Endodermal cell (in vitro differentiated cells): ENCODE measurements around the gene HYKK. TPM values are rescaled to one million over a fixed set of nuclear protein-coding genes. Genes with fewer than 3 reads are reported as not detected.

ENCODE experiments used
- DNase-seq: peaks from one replicate; pipeline ENCODE4 v3.0.0-alpha.2; 2017
- H3K27ac ChIP-seq: 2 replicates; pipeline ENCODE4 v1.5.1; 2013; ENCODE audit warnings: mild to moderate bottlenecking, low read depth, low read length, moderate library complexity
- H3K27me3 ChIP-seq: 2 replicates; pipeline ENCODE4 v1.6.1; 2013; ENCODE audit warnings: mild to moderate bottlenecking, low read length, moderate library complexity; ENCODE audit not compliant: insufficient read depth, control insufficient read depth, poor library complexity, severe bottlenecking
- H3K36me3 ChIP-seq: 2 replicates; pipeline ENCODE4 v1.7.0; 2013; ENCODE audit warnings: mild to moderate bottlenecking, low read length, moderate library complexity; ENCODE audit not compliant: control insufficient read depth, insufficient read depth
- H3K4me1 ChIP-seq: one replicate; pipeline ENCODE4 v1.7.0; 2013; ENCODE audit warnings: low read length; ENCODE audit not compliant: control insufficient read depth, insufficient read depth
- H3K4me3 ChIP-seq: 2 replicates; pipeline ENCODE4 v1.5.1; 2013; ENCODE audit warnings: mild to moderate bottlenecking, low read length, moderate library complexity
- H3K9ac ChIP-seq: 2 replicates; pipeline ENCODE4 v1.6.1; 2013; ENCODE audit warnings: mild to moderate bottlenecking, low read length, moderate library complexity; ENCODE audit not compliant: poor library complexity, severe bottlenecking; ENCODE audit errors: extremely low read depth
- H3K9me3 ChIP-seq: 2 replicates; pipeline ENCODE4 v1.6.1; 2013; ENCODE audit warnings: mild to moderate bottlenecking, low read length, moderate library complexity; ENCODE audit not compliant: control insufficient read depth
- H3K27ac Mint-ChIP-seq: 2 replicates; pipeline ENCODE4 v1.8.0; 2020; ENCODE audit warnings: mixed read lengths
- H3K27me3 Mint-ChIP-seq: 2 replicates; pipeline ENCODE4 v1.8.0; 2021; ENCODE audit warnings: mild to moderate bottlenecking, mixed read lengths; ENCODE audit not compliant: insufficient read depth
- H3K36me3 Mint-ChIP-seq: 2 replicates; pipeline ENCODE4 v1.8.0; 2020; ENCODE audit warnings: low read depth, mixed read lengths
- H3K4me1 Mint-ChIP-seq: 2 replicates; pipeline ENCODE4 v1.8.0; 2020; ENCODE audit warnings: mixed read lengths
- H3K4me3 Mint-ChIP-seq: 2 replicates; pipeline ENCODE4 v1.8.0; 2020; ENCODE audit warnings: mild to moderate bottlenecking, moderate library complexity, mixed read lengths
- H3K9me3 Mint-ChIP-seq: 2 replicates; pipeline ENCODE4 v1.8.0; 2020; ENCODE audit warnings: mild to moderate bottlenecking, mixed read lengths
- CTCF ChIP-seq: fragments of 200-600 bp; sonication (generic); conservative IDR thresholded peaks from 2 replicates; pipeline ENCODE4 v1.5.0; 2021; ENCODE audit warnings: antibody characterized with exemption, mild to moderate bottlenecking
- WGBS, 2 experiments: methylation state at CpG; one replicate each; pipeline versions ENCODE4 v1.1.5 to v1.1.7; 2013; ENCODE audit warnings: missing lambda C conversion rate in 2 of 2, mixed read lengths in 1 of 2; ENCODE audit not compliant: insufficient coverage in 1 of 2, insufficient read length in 1 of 2; 5-methylcytosine and 5-hydroxymethylcytosine counted together
- total RNA-seq, 2 donors: library from RNA; stranded (reverse); fragmentation: NEBNext Ultra II Directional in 1 of 2; extraction: Animal tissue kit (Norgen Biotek cat#: 25700) in 1 of 2; gene quantifications; 2 replicates in 1 of 2; 3 replicates in 1 of 2; pipeline ENCODE4 v1.2.1, GENCODE V29; 2021

Gene HYKK
- total RNA-seq, 2 donors from 2014 or later, result 3.9 to 4.2 TPM

DNA sequence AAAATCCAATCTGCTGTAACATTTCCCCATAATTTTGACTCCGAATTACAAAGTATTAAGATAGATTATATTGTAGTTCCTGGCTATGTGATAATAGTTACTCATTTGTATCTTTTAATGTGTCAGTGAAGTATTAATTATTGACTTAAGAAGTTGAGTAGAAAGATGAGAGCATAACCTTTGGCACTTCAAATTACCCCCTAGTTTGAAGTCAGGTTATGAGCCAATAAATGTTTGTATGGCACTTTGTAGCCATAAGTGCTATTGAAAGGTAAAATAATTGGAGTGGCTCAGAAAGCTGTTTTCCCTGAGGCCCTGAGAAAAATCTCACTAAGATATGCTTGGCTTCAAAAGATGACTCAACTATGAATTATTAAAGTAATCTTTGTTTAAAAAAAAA is 38.3 kb upstream of the HYKK start:
- Mint-ChIP-seq H3K4me3 (no peak overlapping the region), H3K27me3 (no peaks in the 10 kb centered on the region), H3K36me3 (peaks cover 59% of the 10 kb centered on the region), H3K4me1 (no peaks in the 10 kb centered on the region), H3K9me3 (no peaks in the 10 kb centered on the region), H3K27ac (no peak overlapping the region)
- Histone ChIP-seq H3K36me3 (peaks cover 91% of the 10 kb centered on the region), H3K9ac (no peak overlapping the region), H3K27ac (no peak overlapping the region), H3K4me3 (no peak overlapping the region), H3K9me3 (no peaks in the 10 kb centered on the region), H3K27me3 (no peaks in the 10 kb centered on the region), H3K4me1 (no peaks in the 10 kb centered on the region)
- WGBS, 2 experiments, result 80% methylated on average over 1 of the region's 1 CpG; no CpG with 5 or more reads in 1 of the 2 experiments
- no peak for DNase-seq
- TF ChIP-seq CTCF, result no peak

- Histone ChIP-seq H3K4me3 (no peak overlapping the region), H3K27me3 (no peaks in the 10 kb centered on the region), H3K27ac (no peak overlapping the region), H3K36me3 (peaks cover 77% of the 10 kb centered on the region), H3K9ac (no peak overlapping the region), H3K9me3 (no peaks in the 10 kb centered on the region), H3K4me1 (no peaks in the 10 kb centered on the region)
- H3K9me3 Mint-ChIP-seq, result no peaks in the 10 kb centered on the region
- no peak for DNase-seq
- WGBS, 2 experiments, result 63 to 78% methylated on average over 3 to 5 of the region's 5 CpGs
- H3K27ac Mint-ChIP-seq, result no peak overlapping the region
- no peak overlapping the region for H3K4me3 Mint-ChIP-seq
- H3K36me3 Mint-ChIP-seq, result peaks cover 70% of the 10 kb centered on the region
- H3K27me3 Mint-ChIP-seq, result no peaks in the 10 kb centered on the region
- no peak for TF ChIP-seq CTCF
- H3K4me1 Mint-ChIP-seq, result no peaks in the 10 kb centered on the region
These were observed 30.1 kb upstream of the HYKK start for GRCh38 chr15:78477295-78477694.

DNA sequence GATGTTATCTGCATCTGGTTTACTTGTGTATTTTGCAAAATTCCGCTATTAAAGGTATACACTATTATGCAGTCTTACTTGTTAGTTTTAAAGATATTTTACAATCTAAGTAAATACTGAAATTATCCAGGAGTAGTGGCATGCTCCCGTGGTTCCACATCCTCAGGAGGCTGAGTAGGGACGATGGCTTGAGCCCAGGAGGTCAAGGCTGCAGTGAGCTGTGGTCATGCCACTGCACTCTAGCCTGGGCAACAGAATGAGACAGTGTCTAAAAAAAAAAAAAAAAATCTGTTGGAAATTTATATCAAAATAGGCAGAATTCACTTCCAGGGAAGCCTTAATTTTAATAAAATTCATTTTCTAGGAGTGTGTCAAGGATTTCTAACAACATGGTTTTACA is 27.7 kb upstream of the HYKK start:
- no peak overlapping the region for H3K27ac ChIP-seq
- peaks cover 69% of the 10 kb centered on the region for H3K36me3 Mint-ChIP-seq

More for the DNA sequence above, 27.7 kb upstream of the HYKK start:
- no peaks in the 10 kb centered on the region for H3K4me1 ChIP-seq
- H3K9ac ChIP-seq, result no peak overlapping the region
- Mint-ChIP-seq H3K4me1 (no peaks in the 10 kb centered on the region), H3K9me3 (no peaks in the 10 kb centered on the region), H3K4me3 (no peak overlapping the region), H3K27ac (no peak overlapping the region), H3K27me3 (no peaks in the 10 kb centered on the region)
- WGBS, 2 experiments, result 99 to 100% methylated on average over 2 to 3 of the region's 3 CpGs
- no peaks in the 10 kb centered on the region for H3K9me3 ChIP-seq
- H3K36me3 ChIP-seq, result peaks cover 79% of the 10 kb centered on the region
- TF ChIP-seq CTCF, result no peak
- H3K4me3 ChIP-seq, result no peak overlapping the region
- no peak for DNase-seq
- no peaks in the 10 kb centered on the region for H3K27me3 ChIP-seq
